Measurements from ENCODE around the gene ZNF282.

ZNF282 gene

GRCh38 chr7:149181450-149181790 lies 13.9 kb upstream of the ZNF282 start:
- no peak; the same call in 1 of the 3 replicates for ATAC-seq
- no peak for TF ChIP-seq ZNF8 (CRISPR knock-in tag; IDR thresholded peaks at IDR 0.05)
- no peak for TF ChIP-seq ZFP3 (CRISPR knock-in tag; IDR thresholded peaks at IDR 0.05)
- TF ChIP-seq TSHZ2 (CRISPR knock-in tag; IDR thresholded peaks at IDR 0.05) = no peak
- no peak for TF ChIP-seq POU6F1 (CRISPR knock-in tag; IDR thresholded peaks at IDR 0.05; ENCODE audit: borderline replicate concordance, low read depth)
- TF ChIP-seq TCF4 (CRISPR knock-in tag; IDR thresholded peaks at IDR 0.05; ENCODE audit: borderline replicate concordance) = no peak
- TF ChIP-seq TOX (CRISPR knock-in tag; IDR thresholded peaks at IDR 0.05; ENCODE audit: borderline replicate concordance) = no peak
- no peak for TF ChIP-seq ZNF70 (CRISPR knock-in tag; IDR thresholded peaks at IDR 0.05)
- TF ChIP-seq OSR1 (CRISPR knock-in tag; IDR thresholded peaks at IDR 0.05) = no peak
- TF ChIP-seq ESRRG (CRISPR knock-in tag; IDR thresholded peaks at IDR 0.05) = no peak
- TF ChIP-seq ZC3H10 (CRISPR knock-in tag; IDR thresholded peaks at IDR 0.05) = no peak

DNA sequence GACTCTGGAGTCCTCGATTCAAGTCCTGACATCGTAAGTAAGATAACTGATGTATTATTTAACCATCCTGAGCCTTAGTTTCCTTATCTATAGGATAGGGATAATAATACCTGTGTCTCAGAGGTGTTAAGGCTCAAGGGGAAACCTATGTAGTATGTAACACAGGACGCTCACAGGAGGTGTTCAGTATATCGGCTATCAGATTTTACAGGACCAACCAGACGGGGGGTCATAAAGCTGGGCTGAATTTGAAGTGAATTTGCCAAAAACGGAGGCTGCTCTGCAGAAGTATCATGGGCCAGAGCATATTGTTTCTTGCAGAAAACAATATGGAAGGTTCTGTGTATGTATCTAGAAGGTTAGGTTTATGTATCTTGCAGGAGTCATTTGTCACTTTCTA lies 11.1 kb upstream of the ZNF282 start:
- ATAC-seq = no peak
- TF ChIP-seq ZNF8 (CRISPR knock-in tag; IDR thresholded peaks at IDR 0.05) (no peak), ESRRG (CRISPR knock-in tag; IDR thresholded peaks at IDR 0.05) (no peak), ZNF565 (CRISPR knock-in tag; conservative IDR thresholded peaks at IDR 0.05; ENCODE audit: low read depth) (no peak), ZFP30 (CRISPR knock-in tag; IDR thresholded peaks at IDR 0.05) (no peak), BACH2 (CRISPR knock-in tag; IDR thresholded peaks at IDR 0.05; ENCODE audit: borderline replicate concordance) (no peak), TCF4 (CRISPR knock-in tag; IDR thresholded peaks at IDR 0.05; ENCODE audit: borderline replicate concordance) (no peak), RARB (CRISPR knock-in tag; IDR thresholded peaks at IDR 0.05) (no peak), CREB5 (CRISPR knock-in tag; IDR thresholded peaks at IDR 0.05; ENCODE audit: low read depth) (no peak), ZNF70 (CRISPR knock-in tag; IDR thresholded peaks at IDR 0.05) (no peak), ZFP3 (CRISPR knock-in tag; IDR thresholded peaks at IDR 0.05) (no peak), SNAI2 (CRISPR knock-in tag; IDR thresholded peaks at IDR 0.05) (no peak), TOX (CRISPR knock-in tag; IDR thresholded peaks at IDR 0.05; ENCODE audit: borderline replicate concordance) (no peak), GLIS3 (CRISPR knock-in tag; IDR thresholded peaks at IDR 0.05) (no peak), PPARA (CRISPR knock-in tag; IDR thresholded peaks at IDR 0.05; ENCODE audit: borderline replicate concordance) (no peak), ARNTL (CRISPR knock-in tag; IDR thresholded peaks at IDR 0.05; ENCODE audit: borderline replicate concordance, low read depth) (no peak)
- TF ChIP-seq, protein P1, sequence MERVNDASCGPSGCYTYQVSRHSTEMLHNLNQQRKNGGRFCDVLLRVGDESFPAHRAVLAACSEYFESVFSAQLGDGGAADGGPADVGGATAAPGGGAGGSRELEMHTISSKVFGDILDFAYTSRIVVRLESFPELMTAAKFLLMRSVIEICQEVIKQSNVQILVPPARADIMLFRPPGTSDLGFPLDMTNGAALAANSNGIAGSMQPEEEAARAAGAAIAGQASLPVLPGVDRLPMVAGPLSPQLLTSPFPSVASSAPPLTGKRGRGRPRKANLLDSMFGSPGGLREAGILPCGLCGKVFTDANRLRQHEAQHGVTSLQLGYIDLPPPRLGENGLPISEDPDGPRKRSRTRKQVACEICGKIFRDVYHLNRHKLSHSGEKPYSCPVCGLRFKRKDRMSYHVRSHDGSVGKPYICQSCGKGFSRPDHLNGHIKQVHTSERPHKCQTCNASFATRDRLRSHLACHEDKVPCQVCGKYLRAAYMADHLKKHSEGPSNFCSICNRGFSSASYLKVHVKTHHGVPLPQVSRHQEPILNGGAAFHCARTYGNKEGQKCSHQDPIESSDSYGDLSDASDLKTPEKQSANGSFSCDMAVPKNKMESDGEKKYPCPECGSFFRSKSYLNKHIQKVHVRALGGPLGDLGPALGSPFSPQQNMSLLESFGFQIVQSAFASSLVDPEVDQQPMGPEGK (CRISPR knock-in tag; IDR thresholded peaks at IDR 0.05; ENCODE audit: borderline replicate concordance) = no peak

GRCh38 chr7:149188213-149188612 lies 7.1 kb upstream of the ZNF282 start:
- TF ChIP-seq CREB5 (CRISPR knock-in tag; IDR thresholded peaks at IDR 0.05; ENCODE audit: low read depth) (no peak), ZNF8 (CRISPR knock-in tag; IDR thresholded peaks at IDR 0.05) (no peak; the same call in 1 of the 2 replicates), TSHZ2 (CRISPR knock-in tag; IDR thresholded peaks at IDR 0.05) (no peak)
- ATAC-seq = no peak

Data from SK-N-SH treated with all-trans-retinoic acid at 6 μM for 48 hours (cell line).